Measurements from ENCODE around the gene MEAK7.

DNA sequence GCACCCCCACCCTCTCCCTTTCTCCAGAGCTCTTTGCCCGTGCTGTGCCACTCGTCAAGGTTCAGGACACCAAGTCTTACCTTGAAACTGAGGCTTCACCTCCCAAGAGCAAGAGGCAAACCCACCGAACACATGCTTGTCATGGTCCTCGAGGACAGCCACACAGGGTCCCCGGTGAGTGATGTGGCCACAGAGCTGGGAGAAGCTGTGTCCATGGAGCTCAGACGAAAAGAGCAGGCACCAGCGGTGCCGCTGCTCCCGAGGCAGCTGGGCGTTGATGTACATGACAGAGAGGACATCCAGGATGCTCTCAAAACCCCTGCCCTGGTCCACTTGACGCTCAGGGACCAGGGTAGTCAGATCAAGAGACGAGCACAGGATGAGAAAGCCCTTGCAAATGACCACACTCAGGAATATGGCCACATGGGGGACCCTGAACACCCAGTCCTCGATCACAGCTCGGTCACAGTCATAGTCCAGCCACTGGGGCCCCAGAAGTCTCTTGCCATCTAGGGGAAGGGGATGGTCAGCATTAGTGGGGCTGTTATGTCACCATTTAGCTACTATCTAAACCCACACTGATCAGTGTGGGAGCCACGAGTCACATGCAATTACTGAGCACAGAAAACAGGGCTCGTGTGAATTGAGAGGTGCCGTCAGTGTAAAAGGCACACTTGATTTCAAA lies 17.8 kb downstream of the MEAK7 start:
- TF ChIP-seq, protein P1, sequence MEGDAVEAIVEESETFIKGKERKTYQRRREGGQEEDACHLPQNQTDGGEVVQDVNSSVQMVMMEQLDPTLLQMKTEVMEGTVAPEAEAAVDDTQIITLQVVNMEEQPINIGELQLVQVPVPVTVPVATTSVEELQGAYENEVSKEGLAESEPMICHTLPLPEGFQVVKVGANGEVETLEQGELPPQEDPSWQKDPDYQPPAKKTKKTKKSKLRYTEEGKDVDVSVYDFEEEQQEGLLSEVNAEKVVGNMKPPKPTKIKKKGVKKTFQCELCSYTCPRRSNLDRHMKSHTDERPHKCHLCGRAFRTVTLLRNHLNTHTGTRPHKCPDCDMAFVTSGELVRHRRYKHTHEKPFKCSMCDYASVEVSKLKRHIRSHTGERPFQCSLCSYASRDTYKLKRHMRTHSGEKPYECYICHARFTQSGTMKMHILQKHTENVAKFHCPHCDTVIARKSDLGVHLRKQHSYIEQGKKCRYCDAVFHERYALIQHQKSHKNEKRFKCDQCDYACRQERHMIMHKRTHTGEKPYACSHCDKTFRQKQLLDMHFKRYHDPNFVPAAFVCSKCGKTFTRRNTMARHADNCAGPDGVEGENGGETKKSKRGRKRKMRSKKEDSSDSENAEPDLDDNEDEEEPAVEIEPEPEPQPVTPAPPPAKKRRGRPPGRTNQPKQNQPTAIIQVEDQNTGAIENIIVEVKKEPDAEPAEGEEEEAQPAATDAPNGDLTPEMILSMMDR (IDR thresholded peaks at IDR 0.05), result no peak
- TF ChIP-seq POLR2A (IDR thresholded peaks at IDR 0.05), result no peak

Data from testis (tissue), 2 donors.